HG03066 (cell line): ENCODE measurements around the gene TMC8.

Source experiments
- ATAC-seq: cut with Tn5 transposase; IDR thresholded peaks from one replicate; pipeline ENCODE4 v1.9.1; 2021; ENCODE audit warnings: low read depth; ENCODE audit not compliant: unreplicated experiment

The TMC8 gene

DNA sequence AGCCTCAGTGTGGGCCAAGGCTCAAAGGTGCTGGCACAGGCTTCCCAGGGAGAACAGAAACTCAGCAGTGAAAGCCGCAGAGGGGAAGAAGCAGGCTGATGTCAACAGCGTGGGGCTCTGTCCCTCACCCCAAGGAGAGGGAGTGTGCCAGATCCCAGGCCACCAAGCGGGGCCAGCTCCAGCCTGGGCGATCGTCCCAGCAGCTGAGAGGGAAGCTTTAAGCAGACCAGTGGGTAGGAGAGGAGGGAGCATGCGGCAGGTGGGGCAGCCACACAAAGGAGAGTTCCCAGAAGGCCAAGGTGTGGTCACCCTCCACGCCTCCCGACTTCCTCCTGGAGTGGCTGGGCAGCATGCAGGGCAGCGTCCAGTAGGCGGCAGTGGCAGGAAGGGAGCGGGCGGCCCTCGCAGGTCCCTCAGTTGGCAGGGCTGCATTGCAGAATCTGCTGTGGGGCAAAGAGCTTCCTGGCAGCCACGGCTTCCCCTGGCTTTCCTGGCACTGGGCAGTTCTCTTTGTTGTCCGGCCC lies 43.8 kb downstream of the TMC8 start:
- ATAC-seq = no peak

DNA sequence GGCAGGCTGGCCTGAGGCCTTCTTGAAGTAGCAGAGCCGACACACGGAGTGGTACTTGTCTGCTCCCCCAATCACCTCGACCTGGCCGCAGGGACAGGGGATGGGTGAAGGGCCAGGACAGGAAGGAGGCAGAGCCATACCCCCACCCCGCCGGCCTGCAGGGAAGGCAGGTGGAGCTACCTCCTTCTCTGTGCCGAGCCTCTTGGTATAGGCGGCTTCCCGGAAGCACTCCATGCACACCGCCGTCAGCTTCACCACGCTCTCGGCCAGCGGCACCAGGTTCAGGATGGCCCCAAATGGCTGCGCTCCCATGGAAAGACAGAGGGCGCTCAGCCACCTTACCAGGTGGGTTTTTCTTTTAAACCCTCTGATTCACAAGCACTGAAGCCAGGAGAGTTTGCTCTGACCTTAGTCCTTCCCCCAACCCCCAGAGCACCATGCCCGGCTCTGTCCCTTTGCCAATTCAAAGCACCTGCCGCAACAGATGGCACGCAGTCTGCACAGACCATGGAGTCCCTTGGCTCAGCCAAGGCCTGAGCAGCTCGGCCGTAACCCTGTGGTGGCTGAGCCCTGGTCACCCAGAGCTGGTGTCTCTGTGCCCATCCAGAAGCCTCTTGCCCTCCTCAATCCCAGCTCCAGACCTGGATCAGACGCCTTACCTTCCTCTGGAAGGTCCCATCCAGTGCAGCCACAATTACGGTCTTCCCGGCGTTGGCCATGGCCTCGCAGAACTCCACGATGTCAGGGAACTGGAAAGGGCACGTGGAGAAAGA lies 44.5 kb downstream of the TMC8 start:
- no peak for ATAC-seq

GRCh38 chr17:78175643-78175981 lies 45.0 kb downstream of the TMC8 start:
- ATAC-seq = no peak

- ATAC-seq = no peak
Measured at GRCh38 chr17:78176548-78177025, 46.0 kb downstream of the TMC8 start.

DNA sequence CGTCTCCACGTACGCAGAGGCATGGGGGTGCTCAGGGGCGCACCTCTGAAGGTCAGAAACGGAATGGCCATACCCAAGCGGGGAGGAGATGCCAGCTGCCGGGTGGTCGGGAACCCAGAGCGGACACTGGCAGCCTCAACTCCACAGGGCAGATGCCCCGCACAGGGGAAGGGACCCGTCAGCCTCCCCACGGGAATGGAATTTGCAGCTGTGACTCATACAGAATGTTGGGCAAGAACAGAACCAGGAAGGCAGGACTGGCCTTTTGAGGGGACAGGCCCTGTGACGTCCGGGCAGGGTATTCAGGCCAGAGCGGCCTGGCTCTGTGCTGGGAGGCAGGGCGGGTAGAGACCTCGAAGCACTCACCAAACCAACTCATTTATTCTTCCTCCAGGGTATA lies 48.8 kb downstream of the TMC8 start:
- no peak for ATAC-seq

DNA sequence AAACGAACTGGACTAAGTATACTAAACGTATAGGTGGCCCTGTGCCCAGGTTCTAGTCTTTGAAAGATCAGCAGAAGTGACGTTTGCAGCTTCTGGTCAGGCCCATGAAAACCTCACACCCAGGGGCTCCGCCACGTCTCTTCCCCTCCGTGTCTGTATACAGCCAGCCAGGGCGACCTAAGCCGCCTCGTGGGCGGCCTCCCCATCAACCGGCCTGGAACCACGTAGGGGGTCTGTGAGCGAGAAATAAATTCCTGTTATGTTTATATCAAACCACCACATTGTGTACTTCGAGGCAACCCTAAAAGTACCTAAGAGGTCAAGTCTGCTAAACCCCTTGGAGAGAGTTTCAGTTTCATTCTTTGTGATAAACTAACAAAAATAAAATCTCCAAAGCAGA lies 49.5 kb downstream of the TMC8 start:
- no peak for ATAC-seq

DNA sequence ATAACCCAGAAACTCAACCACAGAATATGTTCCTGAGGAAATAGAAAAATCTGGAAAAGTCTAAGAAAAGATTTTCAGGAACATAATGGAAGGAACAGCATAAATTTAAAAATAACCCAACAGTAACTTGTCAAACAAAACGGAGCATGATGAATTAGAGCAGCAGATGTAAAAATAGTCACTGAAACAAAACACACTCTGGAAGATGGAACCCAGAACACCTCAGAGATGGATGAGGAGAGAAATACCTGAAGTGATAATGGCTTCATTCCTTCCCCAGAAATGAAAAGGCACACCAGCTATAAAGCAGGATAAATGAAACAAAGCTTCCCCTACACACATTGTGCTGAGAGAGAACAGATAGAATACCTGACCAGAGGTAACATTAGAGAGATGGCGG lies 49.9 kb downstream of the TMC8 start:
- no peak for ATAC-seq

- ATAC-seq = no peak
Measured at GRCh38 chr17:78182504-78182903, 51.9 kb downstream of the TMC8 start.

GRCh38 chr17:78183916-78184315 lies 53.3 kb downstream of the TMC8 start:
- ATAC-seq = no peak

- ATAC-seq = no peak
Measured at GRCh38 chr17:78184351-78184750, 53.8 kb downstream of the TMC8 start.

DNA sequence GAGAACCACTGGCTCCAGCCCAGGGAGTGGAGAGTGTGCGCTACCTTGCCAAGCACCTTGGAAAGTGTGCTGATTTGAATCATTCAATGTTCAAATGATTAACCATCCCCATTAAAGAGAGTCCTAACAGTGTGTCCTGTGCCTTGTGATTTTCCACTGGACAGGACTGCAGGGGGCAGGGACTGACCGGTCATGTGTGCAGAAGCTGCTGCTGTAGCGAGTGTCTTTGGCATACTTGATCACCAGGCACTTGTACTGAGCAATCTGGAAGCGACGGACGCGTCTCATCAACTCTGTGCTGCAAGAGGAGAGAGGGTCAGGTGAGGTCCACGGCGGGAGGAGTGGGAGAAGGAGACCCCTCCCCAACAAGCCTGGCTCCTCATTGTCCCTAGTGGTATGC lies 54.3 kb downstream of the TMC8 start:
- ATAC-seq = no peak

DNA sequence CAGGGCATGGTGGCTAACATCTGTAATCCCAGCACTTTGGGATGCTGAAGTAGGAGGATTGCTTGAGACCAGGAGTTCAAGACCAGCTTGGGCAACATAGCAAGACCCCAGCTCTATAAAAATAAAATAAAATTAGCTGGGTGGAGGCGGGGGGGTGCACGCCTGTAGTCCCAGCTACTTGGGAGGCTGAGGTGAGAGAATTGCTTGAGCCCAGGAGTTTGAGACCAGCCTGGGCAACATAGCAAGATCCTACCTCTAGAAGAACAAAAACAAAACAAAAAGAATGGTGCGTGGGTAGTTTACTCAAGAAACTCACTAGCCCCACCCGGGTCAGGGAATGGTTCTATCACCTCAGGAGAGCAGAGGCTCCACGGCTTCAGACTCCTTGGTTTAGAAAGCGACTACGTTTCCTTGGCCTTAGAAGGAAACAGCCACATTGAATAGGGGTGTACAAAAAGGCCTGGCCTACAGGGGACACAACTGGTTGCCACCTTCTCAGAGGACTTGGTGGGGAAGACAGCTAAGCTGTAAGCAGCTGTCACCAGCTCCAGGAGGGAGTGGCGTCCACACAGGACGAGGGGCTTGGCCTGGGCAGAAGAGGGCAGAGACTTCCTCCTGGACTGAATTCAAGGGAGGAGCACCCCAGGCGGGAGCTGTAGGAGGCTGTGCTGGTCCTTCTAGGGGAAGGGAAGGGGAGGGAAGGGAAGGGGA lies 55.6 kb downstream of the TMC8 start:
- ATAC-seq = no peak

DNA sequence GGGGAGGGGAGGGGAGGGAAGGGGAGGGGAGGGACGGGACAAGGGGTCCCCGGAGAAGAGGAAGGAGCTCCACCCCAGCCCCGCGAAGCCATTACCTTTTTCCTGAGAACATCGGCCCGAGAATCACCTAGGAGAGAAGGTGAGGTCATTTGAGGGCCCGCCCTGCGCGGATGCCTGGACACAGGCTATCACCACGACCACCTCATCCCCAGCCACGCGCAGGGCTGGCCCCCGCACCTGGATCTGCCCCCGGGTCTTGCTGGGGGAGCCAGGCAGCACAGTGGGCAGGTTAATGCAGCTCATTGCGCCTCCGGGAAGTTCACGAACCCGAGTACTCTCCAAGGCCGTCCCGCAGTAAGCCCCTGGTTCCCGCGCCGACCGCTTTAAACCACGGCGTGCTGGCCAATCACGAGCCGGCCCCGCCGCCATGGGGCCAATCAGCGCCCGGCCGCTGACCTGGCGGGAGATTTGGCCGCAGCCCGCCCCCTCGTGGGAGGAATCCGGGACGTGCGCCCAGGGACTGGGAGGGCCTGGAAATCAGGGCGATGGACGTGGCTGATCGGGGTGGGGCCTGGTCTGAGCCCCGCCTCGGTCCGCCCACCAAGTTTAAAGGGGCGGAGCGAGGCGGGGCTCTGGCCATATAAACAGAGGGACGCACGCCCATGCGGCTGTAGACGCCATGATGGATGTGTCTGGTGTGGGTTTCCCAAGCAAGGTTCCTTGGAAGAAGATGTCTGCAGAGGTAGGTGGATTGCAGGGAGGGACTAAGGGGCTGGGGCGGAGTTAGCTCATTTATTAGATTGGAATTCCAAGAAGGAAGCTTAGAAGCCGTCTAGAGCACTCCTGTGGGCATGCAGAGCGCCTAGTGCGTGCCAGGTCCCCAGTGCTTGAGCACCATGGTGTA lies 56.4 kb downstream of the TMC8 start, which contains the start of the genes AFMID and TK1:
TSS of gene AFMID (plus strand) at position 671 of the 904 bp plus-strand sequence. CDS start at position 680, 9 bp downstream.
TSS of gene TK1 (minus strand) at position 361 of the 904 bp plus-strand sequence. CDS start at position 303, 58 bp downstream.
- peak; percentile 91 for ATAC-seq
